Adipocyte (in vitro differentiated cells): Measurements from ENCODE around the gene DDAH2.

Source experiments
- DNase-seq: peaks from one replicate; pipeline ENCODE4 v3.0.0-alpha.2; 2015; ENCODE audit warnings: low read depth
- H3K27me3 ChIP-seq: replicated peaks from 2 replicates; pipeline ENCODE4 v1.7.0; 2013; ENCODE audit warnings: mild to moderate bottlenecking, low read length, moderate library complexity; ENCODE audit not compliant: control insufficient read depth, insufficient read depth
- H3K36me3 ChIP-seq: 2 replicates; pipeline ENCODE4 v1.7.0; 2013; ENCODE audit warnings: low read length, mild to moderate bottlenecking, moderate library complexity; ENCODE audit not compliant: control insufficient read depth, insufficient read depth, severe bottlenecking
- H3K4me1 ChIP-seq: 2 replicates; pipeline ENCODE4 v1.7.0; 2013; ENCODE audit warnings: mild to moderate bottlenecking, low read length, moderate library complexity; ENCODE audit not compliant: control insufficient read depth, insufficient read depth
- H3K4me3 ChIP-seq: 2 replicates; pipeline ENCODE4 v1.7.0; 2013; ENCODE audit warnings: mild to moderate bottlenecking, low read length, moderate library complexity
- H3K9ac ChIP-seq: 2 replicates; pipeline ENCODE4 v1.7.0; 2013; ENCODE audit warnings: mild to moderate bottlenecking, low read length, moderate library complexity
- H3K9me3 ChIP-seq: 2 replicates; pipeline ENCODE4 v1.7.0; 2013; ENCODE audit warnings: mild to moderate bottlenecking, low read length, moderate library complexity; ENCODE audit not compliant: control insufficient read depth

Gene DDAH2

DNA sequence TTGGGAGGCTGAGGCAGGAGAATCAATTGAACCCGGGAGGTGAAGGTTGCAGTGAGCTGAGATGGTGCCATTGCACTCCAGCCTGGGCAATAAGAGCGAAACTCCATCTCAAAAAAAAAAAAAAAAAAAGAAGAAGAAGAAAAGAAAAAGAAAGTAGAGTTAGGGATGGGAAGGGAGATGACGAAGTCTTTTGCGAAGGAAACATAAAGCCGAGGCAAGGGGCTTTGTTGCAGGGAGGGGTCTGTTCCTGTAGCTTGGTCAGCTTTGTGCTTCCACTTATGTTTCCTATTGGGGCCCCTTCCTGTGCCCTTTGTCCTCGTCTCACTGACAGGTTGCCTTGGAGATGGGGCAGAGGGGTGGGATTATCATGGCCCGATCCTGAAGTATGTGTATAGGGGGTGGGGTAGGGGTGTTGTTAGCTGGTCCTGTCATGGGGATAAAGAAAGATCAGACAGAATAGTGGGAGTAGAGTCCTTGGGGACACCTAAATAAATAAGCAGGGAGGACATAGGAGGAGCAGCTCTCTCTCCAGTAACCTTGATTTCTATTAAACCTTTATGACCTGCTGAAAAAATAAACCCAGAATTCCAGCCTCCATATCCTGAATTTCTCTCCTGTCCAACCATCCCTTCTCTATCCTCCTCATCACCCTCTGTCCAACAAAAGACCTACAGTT, 8.4 kb upstream of the DDAH2 start:
- Histone ChIP-seq H3K4me1 (peaks cover 55% of the 10 kb centered on the region), H3K4me3 (peak overlapping the region; percentile 38), H3K27me3 (no peaks in the 10 kb centered on the region), H3K36me3 (peaks cover 15% of the 10 kb centered on the region), H3K9ac (peak overlapping the region; percentile 52), H3K9me3 (no peaks in the 10 kb centered on the region)
- no peak for DNase-seq

DNA sequence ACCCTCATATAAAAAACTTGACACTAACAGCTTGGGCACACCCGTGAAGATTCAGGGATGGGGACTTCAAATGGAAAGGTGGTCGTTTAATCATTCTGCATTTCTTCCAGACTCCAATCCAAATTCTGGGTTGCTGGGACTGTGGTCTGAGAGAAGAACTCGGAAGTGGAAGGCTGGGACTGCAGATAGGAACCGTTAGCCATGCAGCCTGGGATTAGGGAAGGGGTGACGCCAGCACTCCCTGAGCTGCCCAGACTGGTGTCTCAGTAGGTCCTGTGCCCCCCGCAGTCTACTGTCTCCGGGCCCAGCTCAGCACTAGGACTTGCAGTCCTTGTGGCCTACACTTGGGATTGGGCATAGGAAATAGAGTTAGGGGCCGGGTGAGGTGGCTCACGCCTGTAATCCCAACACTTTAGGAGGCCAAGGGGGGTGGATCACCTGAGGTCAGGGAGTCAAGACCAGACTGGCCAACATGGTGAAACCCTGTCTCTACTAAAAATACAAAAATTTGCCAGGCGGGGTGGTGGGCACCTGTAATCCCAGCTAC, 7.7 kb upstream of the DDAH2 start:
- no peaks in the 10 kb centered on the region for H3K9me3 ChIP-seq
- peaks cover 49% of the 10 kb centered on the region for H3K4me1 ChIP-seq
- no peaks in the 10 kb centered on the region for H3K27me3 ChIP-seq
- peak overlapping the region; percentile 91 for H3K9ac ChIP-seq
- DNase-seq = no peak
- H3K36me3 ChIP-seq = peaks cover 22% of the 10 kb centered on the region
- peak overlapping the region; percentile 89 for H3K4me3 ChIP-seq

DNA sequence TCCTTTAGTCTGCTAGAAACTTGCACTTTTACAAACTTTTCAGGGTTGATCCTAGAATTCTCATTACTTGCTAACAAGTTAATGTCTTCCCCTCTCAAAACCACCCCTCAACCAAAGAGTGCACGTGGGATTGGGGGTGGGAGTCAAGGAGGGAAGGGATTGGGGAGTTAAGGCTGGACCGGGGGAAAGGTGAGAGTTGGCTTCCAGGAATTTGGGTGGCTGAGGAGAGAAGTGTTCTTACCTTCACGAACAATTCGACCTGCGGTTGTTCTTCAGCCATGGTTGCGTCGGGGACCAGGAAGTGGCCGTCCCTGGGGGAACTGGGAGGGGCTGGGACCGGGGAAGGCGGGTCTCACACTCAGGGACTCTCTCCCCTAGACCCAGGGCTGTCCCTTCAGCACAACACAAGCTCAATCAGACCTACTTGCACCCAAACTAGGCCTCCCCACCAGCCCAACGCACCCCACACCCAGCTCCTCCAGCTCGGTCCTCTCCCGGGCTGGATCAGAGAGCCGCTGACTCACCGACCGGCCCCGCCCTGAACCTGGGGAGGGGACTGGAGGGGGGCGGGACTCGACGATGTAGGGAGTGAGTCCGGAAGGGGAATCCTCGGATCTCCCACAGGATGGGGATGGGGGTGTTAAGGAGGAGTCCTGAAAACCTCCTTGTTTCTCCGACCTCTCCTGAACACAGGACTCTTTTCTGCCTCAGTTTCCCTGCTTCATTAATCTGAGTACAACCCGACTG, 7.1 kb upstream of the DDAH2 start, which contains the start of gene CLIC1:
Gene CLIC1 (minus strand): TSS at position 510 of the 747 bp plus-strand sequence. CDS start 230 bp downstream, at position 280.
- H3K36me3 ChIP-seq = peaks cover 28% of the 10 kb centered on the region
- H3K9me3 ChIP-seq = no peaks in the 10 kb centered on the region
- H3K9ac ChIP-seq = peak within 1 kb of the TSS; percentile 91
- H3K4me3 ChIP-seq = peak within 1 kb of the TSS; percentile 89
- peak; percentile 95 for DNase-seq
- H3K4me1 ChIP-seq = peaks cover 45% of the 10 kb centered on the region
- H3K27me3 ChIP-seq = no peaks in the 10 kb centered on the region

DNA sequence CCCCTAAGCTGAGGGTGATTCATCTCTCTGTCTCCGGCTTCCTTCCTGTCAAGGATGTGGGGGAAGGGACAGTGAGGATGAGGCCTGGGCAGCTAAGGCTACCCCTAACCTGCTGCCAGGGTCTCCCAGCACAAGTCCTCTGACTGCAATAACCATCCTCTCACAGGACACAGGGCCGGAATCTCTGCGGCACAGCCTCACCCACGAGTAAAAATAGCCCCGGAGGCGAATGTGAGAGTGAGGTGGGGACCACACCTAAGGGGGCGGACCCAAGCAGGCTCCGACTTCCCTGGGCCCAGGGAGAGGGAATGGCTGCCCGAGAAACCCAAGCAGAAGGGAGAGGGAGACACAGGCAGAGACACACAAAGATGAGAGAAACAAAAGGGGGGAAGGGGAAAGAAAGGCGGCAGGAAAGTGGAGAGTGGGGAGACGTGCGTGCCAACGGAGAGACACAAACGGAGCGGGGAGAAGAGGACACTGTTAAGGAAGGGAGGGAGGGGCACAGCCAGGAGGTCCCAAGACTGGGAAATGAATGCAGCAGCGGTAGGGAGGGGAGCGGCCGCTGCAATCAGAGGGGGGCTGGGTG, 5.8 kb upstream of the DDAH2 start:
- Histone ChIP-seq H3K9ac (peak overlapping the region; percentile 91), H3K4me3 (peak overlapping the region; percentile 89), H3K9me3 (no peaks in the 10 kb centered on the region), H3K36me3 (peaks cover 35% of the 10 kb centered on the region), H3K4me1 (peaks cover 50% of the 10 kb centered on the region), H3K27me3 (no peaks in the 10 kb centered on the region)
- peak; percentile 67 for DNase-seq

DNA sequence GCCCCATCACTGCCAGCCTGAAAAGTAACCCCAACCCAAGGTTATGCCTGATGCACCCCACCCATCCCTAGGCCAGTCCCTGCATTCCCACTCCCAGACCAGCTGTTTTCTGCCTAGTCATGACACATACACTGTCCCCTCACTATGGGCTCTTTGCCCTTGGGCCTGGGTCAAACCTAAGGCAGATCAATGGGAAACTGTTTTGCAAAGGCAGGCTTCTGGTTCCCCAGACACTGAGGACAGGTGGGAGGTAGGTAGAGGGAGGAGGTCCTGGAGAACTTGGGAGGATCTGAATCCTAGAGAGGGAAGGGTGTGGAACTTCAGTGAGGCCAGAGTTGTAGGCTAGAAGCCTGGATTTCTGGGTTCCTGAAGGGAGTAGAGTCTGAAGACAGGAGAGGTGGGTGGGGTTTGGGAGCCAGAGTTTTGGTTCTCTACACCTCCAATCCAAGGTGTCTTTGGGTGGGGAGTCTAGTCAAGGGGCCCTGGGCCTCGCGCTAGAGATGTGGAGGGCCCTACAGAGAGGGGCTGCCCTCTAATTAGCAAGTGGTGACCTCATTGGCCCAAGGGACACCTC, 5.2 kb upstream of the DDAH2 start:
- Histone ChIP-seq H3K9me3 (no peaks in the 10 kb centered on the region), H3K9ac (peak overlapping the region; percentile 91), H3K4me1 (peaks cover 49% of the 10 kb centered on the region), H3K4me3 (peak overlapping the region; percentile 89), H3K36me3 (peaks cover 35% of the 10 kb centered on the region), H3K27me3 (no peaks in the 10 kb centered on the region)
- no peak for DNase-seq

DNA sequence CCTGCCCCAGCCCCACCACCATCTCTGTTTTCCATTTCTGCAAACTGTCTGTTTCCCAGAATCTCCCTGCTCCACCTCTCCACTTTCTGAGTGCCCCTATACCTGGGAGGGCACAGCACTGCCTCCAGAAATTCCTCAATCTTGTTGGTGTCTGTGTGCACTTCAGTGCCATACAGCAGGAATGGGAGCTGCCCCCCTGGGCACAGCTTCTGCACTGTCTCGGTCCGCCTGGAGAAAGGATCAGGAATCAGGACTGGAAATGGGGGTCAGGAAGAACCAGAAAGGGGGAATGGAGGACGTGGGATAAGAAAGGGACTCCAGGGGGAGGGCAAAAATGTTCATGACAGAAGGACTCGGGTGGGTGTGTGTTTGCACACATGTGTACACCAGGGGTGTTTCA, 4.6 kb upstream of the DDAH2 start:
- Histone ChIP-seq H3K4me1 (peaks cover 48% of the 10 kb centered on the region), H3K27me3 (no peaks in the 10 kb centered on the region), H3K4me3 (peak overlapping the region; percentile 89), H3K9ac (peak overlapping the region; percentile 91), H3K9me3 (no peaks in the 10 kb centered on the region), H3K36me3 (peaks cover 35% of the 10 kb centered on the region)
- DNase-seq = no peak

DNA sequence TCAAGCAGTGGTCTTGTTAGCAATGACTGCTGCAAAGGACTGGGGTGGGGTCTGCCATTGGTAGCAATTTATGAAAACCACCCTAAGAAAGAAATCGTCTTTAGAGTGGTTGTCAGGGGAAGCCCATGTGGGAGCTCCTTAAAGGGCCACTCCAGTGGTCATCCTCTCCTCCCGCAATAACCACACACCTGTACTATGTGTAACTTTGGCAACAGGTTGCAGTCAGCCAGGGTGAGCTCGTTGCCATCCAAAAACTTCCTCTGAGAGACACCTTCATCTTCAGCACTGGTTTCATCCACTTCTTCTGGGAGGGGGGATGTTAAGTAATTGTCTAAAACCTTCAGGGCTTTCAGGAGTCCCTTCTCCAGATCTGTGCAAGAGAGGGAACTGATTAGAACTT, 2.9 kb upstream of the DDAH2 start:
- H3K9ac ChIP-seq = no peak overlapping the region
- H3K9me3 ChIP-seq = no peaks in the 10 kb centered on the region
- DNase-seq = no peak
- H3K27me3 ChIP-seq = no peaks in the 10 kb centered on the region
- H3K4me3 ChIP-seq = no peak overlapping the region
- peaks cover 46% of the 10 kb centered on the region for H3K4me1 ChIP-seq
- peaks cover 39% of the 10 kb centered on the region for H3K36me3 ChIP-seq

DNA sequence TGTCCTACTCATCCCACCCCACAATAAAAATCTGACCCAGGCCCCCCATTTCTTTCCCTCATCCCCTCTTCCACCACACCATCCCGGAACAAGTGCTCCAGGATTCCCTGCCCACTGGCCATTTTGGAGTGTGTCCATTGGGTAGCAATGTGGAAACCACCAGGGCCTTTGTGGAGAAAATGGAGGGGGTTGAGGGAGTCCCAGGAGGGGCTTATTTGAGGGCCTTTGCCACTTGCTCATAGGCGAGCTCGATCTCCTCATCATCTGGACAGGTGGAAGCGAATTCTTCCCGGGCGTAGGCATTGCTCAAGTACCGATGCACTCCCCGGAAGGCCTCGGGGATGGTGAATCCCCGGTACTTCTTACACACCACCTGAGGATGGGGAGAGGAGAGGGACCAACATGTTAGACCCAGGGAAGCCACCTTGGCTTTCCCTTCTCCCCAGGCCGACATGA, 1.6 kb upstream of the DDAH2 start:
- H3K4me1 ChIP-seq = peaks cover 41% of the 10 kb centered on the region
- peak overlapping the region; percentile 94 for H3K4me3 ChIP-seq
- H3K36me3 ChIP-seq = peaks cover 50% of the 10 kb centered on the region
- H3K27me3 ChIP-seq = no peaks in the 10 kb centered on the region
- H3K9ac ChIP-seq = peak overlapping the region; percentile 93
- DNase-seq = no peak
- no peaks in the 10 kb centered on the region for H3K9me3 ChIP-seq

DNA sequence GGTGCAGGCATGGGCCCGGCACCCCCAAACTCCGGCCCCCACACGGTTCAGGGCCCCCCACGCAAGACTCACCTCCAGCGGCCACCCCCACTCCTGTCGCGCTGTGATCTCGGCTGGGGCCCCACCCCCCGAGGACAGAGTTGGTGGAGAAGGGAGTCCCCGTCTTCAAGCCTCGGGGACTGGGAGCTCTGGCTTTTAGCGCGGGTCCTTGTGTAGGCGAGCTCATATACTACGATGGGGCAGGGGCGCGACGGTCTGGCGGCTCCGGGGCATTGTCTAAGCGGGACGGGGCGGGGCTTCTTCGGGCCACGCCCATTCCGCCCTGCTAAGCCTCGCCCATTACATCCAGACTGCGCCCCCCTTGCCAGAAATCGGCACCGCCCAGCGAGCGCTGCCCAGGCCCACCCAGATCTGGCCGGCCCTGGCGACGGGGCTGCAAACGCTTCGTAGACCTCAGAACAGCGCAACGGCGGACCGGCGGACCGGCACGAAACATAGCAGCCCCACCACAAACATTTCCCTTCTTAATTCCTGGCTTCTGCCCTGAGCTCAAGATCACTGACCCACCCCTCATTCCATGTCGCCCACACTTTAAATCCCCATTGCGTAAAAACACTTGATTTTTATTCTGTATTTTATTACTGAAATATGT, 1.0 kb upstream of the DDAH2 start:
- peaks cover 37% of the 10 kb centered on the region for H3K4me1 ChIP-seq
- DNase-seq = peak; percentile 96
- H3K9ac ChIP-seq = peak overlapping the region; percentile 93
- peaks cover 50% of the 10 kb centered on the region for H3K36me3 ChIP-seq
- peak overlapping the region; percentile 94 for H3K4me3 ChIP-seq
- no peaks in the 10 kb centered on the region for H3K9me3 ChIP-seq
- no peaks in the 10 kb centered on the region for H3K27me3 ChIP-seq

DNA sequence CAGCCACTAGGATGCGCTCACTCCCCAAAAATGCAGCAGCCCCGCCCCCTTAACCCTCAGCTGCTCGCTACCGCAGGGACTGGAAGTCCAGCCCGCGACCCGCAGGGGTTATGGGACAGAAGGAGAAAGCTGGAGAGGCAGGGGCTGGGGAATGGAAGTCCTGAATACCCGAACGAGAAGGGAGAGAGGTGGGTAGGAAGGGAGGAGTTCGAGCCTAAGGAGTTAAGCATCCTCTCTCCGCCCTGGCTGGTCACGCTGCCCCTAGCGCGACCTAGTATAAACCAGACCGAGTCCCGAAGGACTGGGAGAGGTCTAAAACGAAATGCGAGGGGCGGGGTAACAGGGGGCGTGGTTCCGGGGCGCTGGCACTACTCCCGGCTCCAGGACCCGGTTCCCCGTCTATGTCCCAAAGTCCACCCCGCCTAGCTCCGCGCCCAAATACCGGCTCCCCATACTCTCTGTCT, 448 bp upstream of the DDAH2 start:
- no peaks in the 10 kb centered on the region for H3K27me3 ChIP-seq
- peak overlapping the region; percentile 94 for H3K4me3 ChIP-seq
- peak; percentile 95 for DNase-seq
- H3K4me1 ChIP-seq = peaks cover 33% of the 10 kb centered on the region
- peaks cover 50% of the 10 kb centered on the region for H3K36me3 ChIP-seq
- peak overlapping the region; percentile 93 for H3K9ac ChIP-seq
- no peaks in the 10 kb centered on the region for H3K9me3 ChIP-seq
